NCI-H1048 (cell line): ENCODE results near the gene ACTN4.
"Not testable (repeated sequence)": the region's sequence is repeated elsewhere in the genome, so short reads cannot be mapped to it uniquely, and the experiment has no call there.

Experiments used
- DNase-seq: peaks from one replicate; lab custom pipeline; 2025; lab: John Stamatoyannopoulos, UW

The ACTN4 gene

GRCh38 chr19:38736413-38737280 is 89.2 kb downstream of the ACTN4 start:
- DNase-seq, result no peak

GRCh38 chr19:38737281-38737865 is 89.9 kb downstream of the ACTN4 start:
- DNase-seq, result no peak

GRCh38 chr19:38737921-38738737 is 90.7 kb downstream of the ACTN4 start:
- DNase-seq, result no peak

GRCh38 chr19:38739440-38740256 is 92.2 kb downstream of the ACTN4 start:
- no peak for DNase-seq

- no peak for DNase-seq
Measured at GRCh38 chr19:38740257-38740592, 92.8 kb downstream of the ACTN4 start.

GRCh38 chr19:38740932-38741331 is 93.5 kb downstream of the ACTN4 start:
- DNase-seq, result no peak

- no peak for DNase-seq
Measured at GRCh38 chr19:38741670-38742069, 94.2 kb downstream of the ACTN4 start.

- DNase-seq, result no peak
Measured at GRCh38 chr19:38742296-38742695, 94.8 kb downstream of the ACTN4 start.

- no peak for DNase-seq
Measured at GRCh38 chr19:38742906-38743305, 95.5 kb downstream of the ACTN4 start.

- DNase-seq, result no peak
Measured at GRCh38 chr19:38743394-38744297, 96.2 kb downstream of the ACTN4 start.

- no peak for DNase-seq
Measured at GRCh38 chr19:38744298-38744681, 96.8 kb downstream of the ACTN4 start, which contains the start of gene CAPN12. TSS of gene CAPN12 (minus strand) at chr19:38744474. CDS start at chr19:38744165, 309 bp downstream.

- no peak for DNase-seq
Measured at GRCh38 chr19:38744874-38745273, 97.4 kb downstream of the ACTN4 start.

GRCh38 chr19:38745316-38745715 is 97.9 kb downstream of the ACTN4 start:
- DNase-seq, result no peak

GRCh38 chr19:38753783-38754182 is 106.3 kb downstream of the ACTN4 start:
- DNase-seq, result not testable (repeated sequence)

- DNase-seq, result not testable (repeated sequence)
Measured at GRCh38 chr19:38754196-38754595, 106.7 kb downstream of the ACTN4 start.

- no peak for DNase-seq
Measured at GRCh38 chr19:38759590-38760003, 112.1 kb downstream of the ACTN4 start.

- not testable (repeated sequence) for DNase-seq
Measured at GRCh38 chr19:38760805-38761517, 113.5 kb downstream of the ACTN4 start.

GRCh38 chr19:38761884-38762389 is 114.5 kb downstream of the ACTN4 start:
- not testable (repeated sequence) for DNase-seq

GRCh38 chr19:38763795-38764220 is 116.4 kb downstream of the ACTN4 start:
- DNase-seq, result no peak

GRCh38 chr19:38765214-38765613 is 117.8 kb downstream of the ACTN4 start:
- no peak for DNase-seq
